ENCODE results near the gene DCUN1D1. TPM values are rescaled to one million over a fixed set of nuclear protein-coding genes. Genes with fewer than 3 reads are reported as not detected.

Gene DCUN1D1
- total and polyA plus RNA-seq, 10 of the 15 experiments (the other 5 are each of a cell fraction or from before 2014, with no cell fraction given): 19.8 to 47.4 (median 30.8) TPM

DNA sequence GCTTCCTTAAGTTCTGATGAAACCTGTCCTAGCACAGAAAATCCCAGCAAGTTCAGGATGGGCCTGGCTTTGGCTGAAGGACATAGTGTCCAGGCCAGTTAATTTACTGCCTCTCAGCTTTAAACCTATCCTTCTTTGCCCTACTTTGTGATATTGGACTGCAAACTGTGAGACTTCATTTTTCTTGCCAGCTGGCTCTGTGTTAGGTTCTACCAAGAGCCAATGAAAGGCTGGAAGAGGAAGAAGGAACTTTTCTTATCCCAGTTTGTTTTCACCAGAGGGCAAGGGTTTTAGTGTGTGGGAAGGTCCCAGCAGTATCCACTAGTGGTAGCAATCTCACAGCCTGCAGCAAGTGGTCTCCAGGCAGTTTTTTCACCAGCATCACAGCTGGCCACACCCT lies 18.2 kb downstream of the DCUN1D1 start (continued):
- TF ChIP-seq, protein P1, sequence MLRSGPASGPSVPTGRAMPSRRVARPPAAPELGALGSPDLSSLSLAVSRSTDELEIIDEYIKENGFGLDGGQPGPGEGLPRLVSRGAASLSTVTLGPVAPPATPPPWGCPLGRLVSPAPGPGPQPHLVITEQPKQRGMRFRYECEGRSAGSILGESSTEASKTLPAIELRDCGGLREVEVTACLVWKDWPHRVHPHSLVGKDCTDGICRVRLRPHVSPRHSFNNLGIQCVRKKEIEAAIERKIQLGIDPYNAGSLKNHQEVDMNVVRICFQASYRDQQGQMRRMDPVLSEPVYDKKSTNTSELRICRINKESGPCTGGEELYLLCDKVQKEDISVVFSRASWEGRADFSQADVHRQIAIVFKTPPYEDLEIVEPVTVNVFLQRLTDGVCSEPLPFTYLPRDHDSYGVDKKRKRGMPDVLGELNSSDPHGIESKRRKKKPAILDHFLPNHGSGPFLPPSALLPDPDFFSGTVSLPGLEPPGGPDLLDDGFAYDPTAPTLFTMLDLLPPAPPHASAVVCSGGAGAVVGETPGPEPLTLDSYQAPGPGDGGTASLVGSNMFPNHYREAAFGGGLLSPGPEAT (IDR thresholded peaks at IDR 0.05; ENCODE audit: low read depth): no peak
- no peak for TF ChIP-seq TCF12 (IDR thresholded peaks at IDR 0.05; ENCODE audit: low read depth, low read length)

DNA sequence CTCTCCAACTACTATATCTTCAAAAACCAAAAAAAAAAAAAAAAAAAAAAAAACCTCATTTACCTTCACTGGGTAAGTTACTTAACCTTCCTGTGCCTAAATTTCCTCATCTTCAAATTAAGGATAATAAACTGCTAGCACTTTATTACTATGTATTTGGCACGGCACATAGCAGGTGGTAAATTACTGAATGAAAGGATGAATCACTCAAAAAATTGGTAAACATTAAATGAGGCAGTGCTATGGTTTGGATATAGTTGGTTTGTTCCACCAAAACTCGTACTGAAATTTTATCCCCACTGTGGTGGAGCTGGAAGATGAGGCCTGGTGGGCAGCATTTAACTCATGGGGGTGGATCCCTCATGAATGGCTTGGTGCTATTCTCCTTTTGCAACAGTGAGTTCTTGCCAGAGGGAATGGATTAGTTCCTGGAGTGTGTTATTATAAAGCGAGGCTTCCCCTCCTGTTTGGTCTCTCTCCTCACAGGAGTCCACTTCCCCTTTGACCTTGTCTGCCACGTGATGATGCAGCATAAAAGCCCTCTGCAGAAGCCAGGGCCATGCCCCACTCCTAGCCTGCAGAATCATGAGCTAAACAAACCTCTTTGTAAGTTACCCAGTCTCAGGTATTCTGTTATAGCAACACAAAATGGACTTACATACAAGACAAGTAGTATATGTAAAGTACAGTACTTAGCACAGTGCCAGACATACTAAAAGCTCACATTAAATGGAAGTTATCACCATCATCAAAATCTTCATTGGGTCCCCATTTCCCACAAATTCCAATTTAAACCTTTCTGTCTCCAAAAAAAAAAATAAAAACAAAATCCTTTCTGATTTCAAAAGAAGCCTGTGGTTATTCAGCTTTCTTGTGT lies 20.6 kb downstream of the DCUN1D1 start:
- RAD21 ChIA-PET (ENCODE audit: unreplicated experiment): interaction anchor here (0.7 kb wide), 1 partner anchor 143 kb away, joined by 3 read pairs; no protein-coding TSS in a partner anchor
- CTCF ChIA-PET: interaction anchor here (0.6 kb wide), 1 partner anchor 714 kb away, joined by 4 read pairs; no protein-coding TSS in a partner anchor
- ATAC-seq (peak; percentile 53), DNase-seq (ENCODE audit: low read depth, low spot score) (no peak), FAIRE-seq (no peak)
- H3K4me2 ChIP-seq (ENCODE audit: control insufficient read depth, insufficient read depth): no peak overlapping the region
- no peak overlapping the region for H3K9ac ChIP-seq (ENCODE audit: control insufficient read depth, insufficient read depth, low read length)
- no peaks in the 10 kb centered on the region; the same call in 1 of the 2 replicates for H3K4me1 ChIP-seq (ENCODE audit: control insufficient read depth, insufficient read depth, low read length)
- TF ChIP-seq SPI1 (IDR thresholded peaks at IDR 0.05; ENCODE audit: borderline replicate concordance, insufficient read depth, low read depth, low read length): peak; percentile 31; the same call in 1 of the 2 replicates
- no peak for TF ChIP-seq EZH2 (IDR thresholded peaks at IDR 0.05; ENCODE audit: borderline replicate concordance, control insufficient read depth, low read depth, low read length)
- H2AFZ ChIP-seq (ENCODE audit: control insufficient read depth, low read depth, low read length): no peak overlapping the region
- intact Hi-C loops (cut with micrococcal nuclease; ENCODE audit: unreplicated experiment): no loop called here
- in situ Hi-C loops (cut with MboI): no loop called here
- H3K9me3 ChIP-seq (replicated peaks; ENCODE audit: control insufficient read depth, insufficient read depth, low read length): no peaks in the 10 kb centered on the region
- H3K79me2 ChIP-seq (ENCODE audit: control insufficient read depth, insufficient read depth, low read length): no peaks in the 10 kb centered on the region; the same call in 1 of the 2 replicates
- POLR2A ChIA-PET: no interaction called here
- no peak overlapping the region for H3K27ac ChIP-seq (ENCODE audit: control insufficient read depth, insufficient read depth)
- BruUV-seq (replicated peaks): TSS peak; percentile 23
- peaks cover 4 to 11% of the 10 kb centered on the region in 2 experiments; a peak in 3 of 4 replicates for H3K36me3 ChIP-seq (ENCODE audit: control insufficient read depth in 2 of 2, insufficient read depth in 2 of 2, low read length in 1 of 2)
- H4K20me1 ChIP-seq (ENCODE audit: control insufficient read depth, insufficient read depth): no peaks in the 10 kb centered on the region
- 74% methylated on average over 4 of the region's 4 CpGs for WGBS (ENCODE audit: insufficient coverage, insufficient replicate concordance, low lambda C conversion rate, missing lambda C conversion rate)
- SMC1A ChIA-PET (ENCODE audit: uncharacterized antibody, unreplicated experiment): interaction anchor here (0.6 to 1.2 kb wide), 4 partner anchors 12 to 87 kb away, joined by 3 to 4 read pairs (median 3); no protein-coding TSS in a partner anchor
- H3K4me3 ChIP-seq: no peak overlapping the region
- H3K27me3 ChIP-seq (replicated peaks in 1 of 2; ENCODE audit: control insufficient read depth in 2 of 2, insufficient read depth in 2 of 2, low read length in 1 of 2): no peaks in the 10 kb centered on the region
